ENCODE measurements around the gene MYCBPAP. TPM values are rescaled to one million over a fixed set of nuclear protein-coding genes. Genes with fewer than 3 reads are reported as not detected.

The MYCBPAP gene
- total RNA-seq, 2 experiments from 2014 or later, result 0.78 to 1.5 TPM

- no peaks in the 10 kb centered on the region for H3K27me3 Mint-ChIP-seq
- H3K4me3 Mint-ChIP-seq, result no peak overlapping the region
- intact Hi-C loops (cut with DNase I, micrococcal nuclease), result no loop called here
- H3K27ac ChIP-seq (ENCODE audit: low read depth in 1 of 2, low read length in 2 of 2), result no peak overlapping the region
- H3K9me3 ChIP-seq (ENCODE audit: control insufficient read depth in 1 of 2, insufficient read depth in 1 of 2, low read length in 2 of 2), result no peaks in the 10 kb centered on the region
- CTCF ChIA-PET, result interaction anchor here (0.6 to 0.7 kb wide), 2 partner anchors 8 to 200 kb away, joined by 3 read pairs; no protein-coding TSS in a partner anchor
- H3K4me1 Mint-ChIP-seq (ENCODE audit: low read depth), result no peaks in the 10 kb centered on the region
- TF ChIP-seq CTCF (IDR thresholded peaks at IDR 0.05), result no peak
- ATAC-seq (ENCODE audit: poor library complexity) (no peak), DNase-seq (no peak)
- no peaks in the 10 kb centered on the region for H3K4me1 ChIP-seq (ENCODE audit: insufficient read depth, low read length)
- no peaks in the 10 kb centered on the region for H3K9me3 Mint-ChIP-seq
- H3K4me3 ChIP-seq (ENCODE audit: low read length), result no peak overlapping the region
- no peaks in the 10 kb centered on the region for H3K36me3 Mint-ChIP-seq (ENCODE audit: low read depth)
- POLR2A ChIA-PET, result no interaction called here
- peaks cover 0 to 5% of the 10 kb centered on the region in 2 experiments for H3K27me3 ChIP-seq (ENCODE audit: control insufficient read depth in 1 of 2, insufficient read depth in 2 of 2, low read length in 2 of 2)
- no peaks in the 10 kb centered on the region for H3K36me3 ChIP-seq (ENCODE audit: insufficient read depth, low read length)
- no peak overlapping the region for H3K27ac Mint-ChIP-seq
These were observed 10.0 kb upstream of the MYCBPAP start for GRCh38 chr17:50498021-50498874.

GRCh38 chr17:50499270-50499669 is 9.0 kb upstream of the MYCBPAP start:
- H3K9me3 Mint-ChIP-seq, result no peaks in the 10 kb centered on the region
- no peaks in the 10 kb centered on the region for H3K27me3 Mint-ChIP-seq
- intact Hi-C loops (cut with DNase I, micrococcal nuclease), result no loop called here
- Histone ChIP-seq H3K9me3 (ENCODE audit: control insufficient read depth in 1 of 2, insufficient read depth in 1 of 2, low read length in 2 of 2) (no peaks in the 10 kb centered on the region), H3K4me1 (ENCODE audit: insufficient read depth, low read length) (no peaks in the 10 kb centered on the region), H3K27me3 (ENCODE audit: control insufficient read depth in 1 of 2, insufficient read depth in 2 of 2, low read length in 2 of 2) (peaks cover 0 to 5% of the 10 kb centered on the region in 2 experiments), H3K27ac (ENCODE audit: low read depth in 1 of 2, low read length in 2 of 2) (no peak overlapping the region), H3K4me3 (ENCODE audit: low read length) (no peak overlapping the region), H3K36me3 (ENCODE audit: insufficient read depth, low read length) (no peaks in the 10 kb centered on the region)
- H3K27ac Mint-ChIP-seq, result no peak overlapping the region
- ChIA-PET CTCF (no interaction called here), POLR2A (no interaction called here)
- no peak for TF ChIP-seq CTCF (IDR thresholded peaks at IDR 0.05)
- ATAC-seq (ENCODE audit: poor library complexity) (no peak), DNase-seq (no peak)
- no peaks in the 10 kb centered on the region for H3K4me1 Mint-ChIP-seq (ENCODE audit: low read depth)
- no peak overlapping the region for H3K4me3 Mint-ChIP-seq
- H3K36me3 Mint-ChIP-seq (ENCODE audit: low read depth), result no peaks in the 10 kb centered on the region

- Mint-ChIP-seq H3K9me3 (no peaks in the 10 kb centered on the region), H3K4me1 (ENCODE audit: low read depth) (no peaks in the 10 kb centered on the region), H3K27ac (no peak overlapping the region), H3K36me3 (ENCODE audit: low read depth) (no peaks in the 10 kb centered on the region), H3K27me3 (no peaks in the 10 kb centered on the region), H3K4me3 (no peak overlapping the region)
- intact Hi-C loops (cut with DNase I, micrococcal nuclease), result no loop called here
- Histone ChIP-seq H3K36me3 (ENCODE audit: insufficient read depth, low read length) (no peaks in the 10 kb centered on the region), H3K27ac (ENCODE audit: low read depth in 1 of 2, low read length in 2 of 2) (no peak overlapping the region), H3K4me3 (ENCODE audit: low read length) (no peak overlapping the region), H3K27me3 (ENCODE audit: control insufficient read depth in 1 of 2, insufficient read depth in 2 of 2, low read length in 2 of 2) (peaks cover 0 to 5% of the 10 kb centered on the region in 2 experiments), H3K9me3 (ENCODE audit: control insufficient read depth in 1 of 2, insufficient read depth in 1 of 2, low read length in 2 of 2) (no peaks in the 10 kb centered on the region), H3K4me1 (ENCODE audit: insufficient read depth, low read length) (no peaks in the 10 kb centered on the region)
- CTCF ChIA-PET, result no interaction called here
- POLR2A ChIA-PET, result no interaction called here
- DNase-seq (no peak), ATAC-seq (ENCODE audit: poor library complexity) (no peak)
- TF ChIP-seq CTCF (IDR thresholded peaks at IDR 0.05), result no peak
These were observed 8.5 kb upstream of the MYCBPAP start for GRCh38 chr17:50499721-50500120.

All from CD4-positive, alpha-beta T cell (primary cell).